Panc1 (cell line): ENCODE results near the gene DGCR8.

ENCODE experiments used
- CTCF ChIP-seq: fragments of 450-650 bp; IDR thresholded peaks from 2 replicates; pipeline ENCODE4 v1.5.1; 2017; ENCODE audit warnings: mild to moderate bottlenecking
- POLR2AphosphoS5 ChIP-seq: IDR thresholded peaks from 2 replicates; pipeline ENCODE4 v1.6.1; 2012; ENCODE audit warnings: mild to moderate bottlenecking, low read depth, low read length, moderate library complexity
- REST ChIP-seq, 2 experiments: IDR thresholded peaks; 2 replicates each; pipeline ENCODE4 v1.6.1; 2011 to 2012; ENCODE audit warnings: low read depth in 2 of 2, control low read depth in 1 of 2, low read length in 1 of 2, mild to moderate bottlenecking in 1 of 2, moderate library complexity in 1 of 2; ENCODE audit not compliant: insufficient read depth in 1 of 2
- SIN3A ChIP-seq: IDR thresholded peaks from 2 replicates; pipeline ENCODE4 v1.6.1; 2012; ENCODE audit warnings: low read depth, mild to moderate bottlenecking, low read length, moderate library complexity, borderline replicate concordance; ENCODE audit not compliant: insufficient read depth
- TCF7L2 ChIP-seq: IDR thresholded peaks from 2 replicates; pipeline ENCODE4 v1.6.1; 2011; ENCODE audit warnings: mild to moderate bottlenecking, low read depth, low read length, inconsistent platforms

DNA sequence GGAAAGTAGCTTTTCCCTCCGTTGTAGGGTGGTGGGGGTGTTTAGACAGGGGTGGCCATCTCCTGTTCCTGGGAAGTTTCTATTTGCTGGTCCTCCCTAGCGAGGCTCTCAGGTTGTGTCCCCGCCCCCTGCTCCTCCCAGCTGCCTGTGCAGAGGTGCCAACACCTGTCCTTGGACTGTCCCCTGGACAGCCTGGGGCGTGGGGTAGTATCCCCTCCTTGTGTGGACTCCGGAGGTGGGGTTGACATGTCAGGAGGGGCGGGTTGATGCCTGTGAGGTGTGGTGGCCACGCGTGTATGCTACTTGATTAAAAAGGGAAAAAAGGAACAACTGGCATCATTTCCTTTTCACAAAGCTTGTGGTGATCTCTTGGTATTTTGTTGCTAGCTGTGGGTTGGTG lies 21.6 kb downstream of the DGCR8 start:
- TF ChIP-seq CTCF (no peak), POLR2AphosphoS5 (no peak), SIN3A (no peak), REST (IDR thresholded peaks at IDR 0.05; ENCODE audit: insufficient read depth in 1 of 2, low read depth in 2 of 2, low read length in 1 of 2) (no peak), TCF7L2 (no peak)
